Fibroblast of lung (primary cell): ENCODE measurements around the gene TFB2M.

ENCODE experiments used
- CTCF ChIP-seq, 2 donors: IDR thresholded peaks in 1 of 2; conservative IDR thresholded peaks in 1 of 2; 1 replicate in 1 of 2; 2 replicates in 1 of 2; pipeline ENCODE4 v1.5.1; 2011 to 2012; ENCODE audit warnings: low read length in 2 of 2, control low read depth in 1 of 2, inconsistent platforms in 1 of 2, low read depth in 1 of 2, mild to moderate bottlenecking in 1 of 2
- EZH2 ChIP-seq: IDR thresholded peaks from 2 replicates; pipeline ENCODE4 v1.5.1; 2012; ENCODE audit warnings: low read length, control low read depth, mild to moderate bottlenecking; ENCODE audit errors: missing control alignments

- no peak for TF ChIP-seq CTCF (conservative IDR thresholded peaks at IDR 0.05 in 1 of 2, IDR thresholded peaks at IDR 0.05 in 1 of 2; ENCODE audit: low read depth in 1 of 2, low read length in 2 of 2)
- TF ChIP-seq EZH2, result no peak
Measured at GRCh38 chr1:246516126-246516525, 49.9 kb downstream of the TFB2M start.
